SK-N-SH treated with all-trans-retinoic acid at 6 μM for 48 hours (cell line): Measurements from ENCODE around the gene MKKS.

ENCODE experiments used
- ARNTL ChIP-seq: fragments of 450-650 bp; formaldehyde crosslinking; IDR thresholded peaks from 2 replicates; pipeline ENCODE4 v1.5.0; 2020; ENCODE audit warnings: low read depth, mild to moderate bottlenecking, moderate library complexity, borderline replicate concordance
- CSDC2 ChIP-seq: fragments of 250-450 bp; sonication (Bioruptor Pico); IDR thresholded peaks from 2 replicates; pipeline ENCODE4 v1.5.0; 2020; ENCODE audit warnings: mild to moderate bottlenecking, moderate library complexity
- ESRRG ChIP-seq: fragments of 250-450 bp; sonication (Bioruptor Pico); IDR thresholded peaks from 2 replicates; pipeline ENCODE4 v1.6.1; 2021; ENCODE audit warnings: mild to moderate bottlenecking
- POU6F1 ChIP-seq: fragments of 250-450 bp; sonication (Bioruptor Pico); IDR thresholded peaks from 2 replicates; pipeline ENCODE4 v1.8.0; 2021; ENCODE audit warnings: low read depth, mild to moderate bottlenecking, moderate library complexity, borderline replicate concordance
- SNAI2 ChIP-seq: fragments of 250-450 bp; sonication (Bioruptor Pico); IDR thresholded peaks from 2 replicates; pipeline ENCODE4 v1.5.0; 2020; ENCODE audit warnings: mild to moderate bottlenecking, moderate library complexity
- TCF4 ChIP-seq: fragments of 250-450 bp; sonication (Bioruptor Pico); IDR thresholded peaks from 2 replicates; pipeline ENCODE4 v1.8.0; 2021; ENCODE audit warnings: mild to moderate bottlenecking, moderate library complexity, borderline replicate concordance
- ZFP3 ChIP-seq: fragments of 250-450 bp; sonication (Bioruptor Pico); IDR thresholded peaks from 2 replicates; pipeline ENCODE4 v1.5.0; 2020; ENCODE audit warnings: mild to moderate bottlenecking, moderate library complexity
- ZNF565 ChIP-seq: fragments of 450-650 bp; formaldehyde crosslinking; conservative IDR thresholded peaks from 2 replicates; pipeline ENCODE4 v1.5.0; 2020; ENCODE audit warnings: low read depth, mild to moderate bottlenecking, moderate library complexity

MKKS gene

GRCh38 chr20:10352934-10353824, 80.8 kb downstream of the MKKS start (continued):
- TF ChIP-seq TCF4: no peak
- TF ChIP-seq CSDC2: no peak
- TF ChIP-seq POU6F1 (CRISPR knock-in tag): no peak
- no peak for TF ChIP-seq ARNTL (CRISPR knock-in tag)
- no peak for TF ChIP-seq ZFP3 (CRISPR knock-in tag)
- no peak for TF ChIP-seq ESRRG (CRISPR knock-in tag)
- no peak for TF ChIP-seq SNAI2 (CRISPR knock-in tag)
- TF ChIP-seq ZNF565 (CRISPR knock-in tag): no peak
